HL-60 (cell line): ENCODE data around the gene PHIP.
"Not testable (repeated sequence)": the region's sequence is repeated elsewhere in the genome, so short reads cannot be mapped to it uniquely, and the experiment has no call there.

Experiments
- DNase-seq, 2 experiments: peaks; one replicate each; pipeline ENCODE4 v3.0.0-alpha.2; 2010 to 2020; ENCODE audit warnings: low read depth in 1 of 2, low spot score in 1 of 2
- H3K27ac ChIP-seq: fragments of 250-450 bp; sonication (Bioruptor Pico); replicated peaks from 2 replicates; pipeline ENCODE4 v1.5.1; 2020; ENCODE audit warnings: mild to moderate bottlenecking, moderate library complexity
- H3K27me3 ChIP-seq: fragments of 250-450 bp; sonication (Bioruptor Pico); 2 replicates; pipeline ENCODE4 v1.5.1; 2021; ENCODE audit warnings: mild to moderate bottlenecking, moderate library complexity; ENCODE audit not compliant: insufficient read depth, poor library complexity, severe bottlenecking
- H3K4me3 ChIP-seq: replicated peaks from 2 replicates; pipeline ENCODE4 v1.5.1; 2011; ENCODE audit warnings: mild to moderate bottlenecking, control low read depth, low read length; ENCODE audit not compliant: insufficient read depth
- CTCF ChIP-seq: IDR thresholded peaks from one replicate; pipeline ENCODE4 v1.5.1; 2011; ENCODE audit warnings: low read length, control low read depth, inconsistent platforms; ENCODE audit not compliant: insufficient read depth
- GABPA ChIP-seq: IDR thresholded peaks from 2 replicates; pipeline ENCODE4 v1.6.1; 2012; ENCODE audit warnings: low read depth
- POLR2AphosphoS5 ChIP-seq: IDR thresholded peaks from 2 replicates; pipeline ENCODE4 v1.6.1; 2012; ENCODE audit warnings: low read depth
- REST ChIP-seq: IDR thresholded peaks from 2 replicates; pipeline ENCODE4 v1.6.1; 2012; ENCODE audit warnings: low read depth; ENCODE audit not compliant: insufficient replicate concordance
- SPI1 ChIP-seq: IDR thresholded peaks from 2 replicates; pipeline ENCODE4 v1.6.1; 2012; ENCODE audit warnings: low read depth, mild to moderate bottlenecking, borderline replicate concordance

PHIP gene

GRCh38 chr6:78936515-78936914 is 141.5 kb downstream of the PHIP start:
- no peak overlapping the region for H3K4me3 ChIP-seq

GRCh38 chr6:78935553-78935952 is 142.5 kb downstream of the PHIP start:
- no peak for DNase-seq
- TF ChIP-seq CTCF (no peak), GABPA (no peak)
- Histone ChIP-seq H3K27me3 (no peaks in the 10 kb centered on the region), H3K27ac (no peak overlapping the region), H3K4me3 (no peak overlapping the region)

More at GRCh38 chr6:78936515-78936914, 141.5 kb downstream of the PHIP start:
- TF ChIP-seq POLR2AphosphoS5 = no peak
- TF ChIP-seq CTCF = no peak
- no peak for TF ChIP-seq REST
- TF ChIP-seq SPI1 = no peak
- TF ChIP-seq GABPA = no peak
- H3K27me3 ChIP-seq = no peaks in the 10 kb centered on the region
- DNase-seq = no peak
- H3K27ac ChIP-seq = no peak overlapping the region

DNA sequence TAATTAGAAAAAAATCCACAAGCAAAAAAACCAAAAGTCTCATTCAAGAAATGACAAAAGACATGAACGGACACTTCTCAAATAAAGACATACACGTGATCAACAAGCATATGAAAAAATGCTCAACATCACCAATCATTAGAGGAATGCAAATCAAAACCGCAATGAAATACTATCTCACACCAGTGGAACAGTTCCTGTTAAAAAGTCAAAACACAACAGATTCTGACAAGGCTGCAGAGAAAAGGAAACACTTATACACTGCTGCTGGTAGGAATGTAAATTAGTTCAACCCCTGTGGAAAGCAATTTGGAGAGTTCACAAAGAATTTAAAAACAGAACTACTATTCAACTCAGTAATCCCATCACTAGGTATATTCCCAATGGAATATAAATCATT is 152.7 kb downstream of the PHIP start:
- DNase-seq = no peak
- no peaks in the 10 kb centered on the region for H3K27me3 ChIP-seq
- no peak overlapping the region for H3K4me3 ChIP-seq
- TF ChIP-seq REST (no peak), POLR2AphosphoS5 (no peak), GABPA (no peak)
- no peak overlapping the region for H3K27ac ChIP-seq

- not testable (repeated sequence) for H3K4me3 ChIP-seq, H3K27me3 ChIP-seq, H3K27ac ChIP-seq, DNase-seq
Observed at GRCh38 chr6:78921168-78921567, 156.9 kb downstream of the PHIP start.

- Histone ChIP-seq H3K4me3 (no peak overlapping the region), H3K27ac (no peak overlapping the region), H3K27me3 (no peaks in the 10 kb centered on the region)
- TF ChIP-seq REST (no peak), GABPA (no peak), CTCF (no peak), POLR2AphosphoS5 (no peak), SPI1 (no peak)
- no peak for DNase-seq
Observed at GRCh38 chr6:78917788-78918187, 160.3 kb downstream of the PHIP start.
